ENCODE data around the gene ZPR1. TPM values are rescaled to one million over a fixed set of nuclear protein-coding genes. Genes with fewer than 3 reads are reported as not detected.
A peak's percentile ranks its signal among the peaks of the same experiment; 100 is the strongest.
"Not testable (repeated sequence)": the region's sequence is repeated elsewhere in the genome, so short reads cannot be mapped to it uniquely, and the experiment has no call there.

ZPR1 gene, protein sequence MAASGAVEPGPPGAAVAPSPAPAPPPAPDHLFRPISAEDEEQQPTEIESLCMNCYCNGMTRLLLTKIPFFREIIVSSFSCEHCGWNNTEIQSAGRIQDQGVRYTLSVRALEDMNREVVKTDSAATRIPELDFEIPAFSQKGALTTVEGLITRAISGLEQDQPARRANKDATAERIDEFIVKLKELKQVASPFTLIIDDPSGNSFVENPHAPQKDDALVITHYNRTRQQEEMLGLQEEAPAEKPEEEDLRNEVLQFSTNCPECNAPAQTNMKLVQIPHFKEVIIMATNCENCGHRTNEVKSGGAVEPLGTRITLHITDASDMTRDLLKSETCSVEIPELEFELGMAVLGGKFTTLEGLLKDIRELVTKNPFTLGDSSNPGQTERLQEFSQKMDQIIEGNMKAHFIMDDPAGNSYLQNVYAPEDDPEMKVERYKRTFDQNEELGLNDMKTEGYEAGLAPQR
- polyA plus RNA-seq (2014; cell fraction: cytosol; rRNA removed), result 25.6 and 33.1 TPM in 2 replicates
- polyA plus RNA-seq (2014; cell fraction: nucleus; rRNA removed), result 18.4 and 27.2 TPM in 2 replicates

GRCh38 chr11:116787786-116788486 is at the start of gene ZPR1:
Gene ZPR1 (minus strand): TSS chr11:116788023. CDS start chr11:116787990, 33 bp downstream.
- peak; percentile 24 for DNase-seq (ENCODE audit: low spot score)

DNA sequence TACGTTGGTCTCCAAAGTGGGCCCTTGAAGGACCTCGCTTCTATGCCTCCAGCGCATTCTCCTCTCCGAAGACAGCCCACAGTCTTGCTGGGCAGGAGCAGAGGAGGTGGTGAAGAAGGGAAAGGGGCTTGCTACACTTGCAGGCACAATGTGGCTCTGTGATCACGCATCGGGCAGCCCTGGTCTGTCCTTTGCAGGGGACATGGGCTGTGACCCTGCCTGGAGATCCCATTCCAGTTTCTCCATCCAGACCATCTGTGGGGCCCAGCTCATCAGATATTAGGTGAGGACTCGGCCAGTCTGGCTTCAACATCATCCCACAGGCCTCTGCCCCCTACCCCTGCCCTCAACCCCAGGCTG is 48.8 kb upstream of the ZPR1 start:
- DNase-seq (ENCODE audit: low spot score), result no peak

DNA sequence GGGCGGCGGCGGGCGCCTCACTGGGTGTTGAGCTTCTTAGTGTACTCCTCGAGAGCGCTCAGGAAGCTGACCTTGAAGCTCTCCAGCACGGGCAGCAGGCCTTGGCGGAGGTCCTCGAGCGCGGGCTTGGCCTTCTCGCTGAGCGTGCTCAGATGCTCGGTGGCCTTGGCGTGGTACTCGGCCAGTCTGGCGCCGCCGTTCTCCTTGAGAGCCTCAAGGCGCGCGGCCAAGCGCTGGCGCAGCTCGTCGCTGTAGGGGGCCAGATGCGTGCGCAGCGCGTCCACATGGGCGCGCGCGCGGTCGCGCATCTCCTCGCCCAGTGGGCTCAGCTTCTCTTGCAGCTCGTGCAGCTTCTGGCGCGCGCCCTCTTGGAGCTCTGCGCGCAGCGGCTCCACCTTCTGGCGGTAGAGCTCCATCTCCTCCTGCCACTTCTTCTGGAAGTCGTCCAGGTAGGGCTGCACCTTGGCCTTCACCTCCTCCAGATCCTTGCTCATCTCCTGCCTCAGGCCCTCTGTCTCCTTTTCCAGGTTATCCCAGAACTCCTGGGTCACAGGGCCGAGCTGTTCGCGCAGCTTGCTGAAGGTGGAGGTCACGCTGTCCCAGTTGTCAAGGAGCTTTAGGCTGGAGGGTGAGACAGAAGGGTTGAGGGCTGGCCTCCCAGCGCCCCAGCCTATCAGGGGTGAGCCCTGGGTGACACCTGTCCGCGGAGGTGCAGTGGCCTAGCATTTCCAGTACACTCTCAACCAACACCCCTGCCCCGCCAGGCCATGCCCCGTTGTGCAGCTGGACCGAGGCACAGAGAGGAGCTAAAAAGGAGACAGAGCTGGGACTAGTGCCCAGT is 48.2 kb upstream of the ZPR1 start:
- peak; percentile 86 for DNase-seq (ENCODE audit: low spot score)

DNA sequence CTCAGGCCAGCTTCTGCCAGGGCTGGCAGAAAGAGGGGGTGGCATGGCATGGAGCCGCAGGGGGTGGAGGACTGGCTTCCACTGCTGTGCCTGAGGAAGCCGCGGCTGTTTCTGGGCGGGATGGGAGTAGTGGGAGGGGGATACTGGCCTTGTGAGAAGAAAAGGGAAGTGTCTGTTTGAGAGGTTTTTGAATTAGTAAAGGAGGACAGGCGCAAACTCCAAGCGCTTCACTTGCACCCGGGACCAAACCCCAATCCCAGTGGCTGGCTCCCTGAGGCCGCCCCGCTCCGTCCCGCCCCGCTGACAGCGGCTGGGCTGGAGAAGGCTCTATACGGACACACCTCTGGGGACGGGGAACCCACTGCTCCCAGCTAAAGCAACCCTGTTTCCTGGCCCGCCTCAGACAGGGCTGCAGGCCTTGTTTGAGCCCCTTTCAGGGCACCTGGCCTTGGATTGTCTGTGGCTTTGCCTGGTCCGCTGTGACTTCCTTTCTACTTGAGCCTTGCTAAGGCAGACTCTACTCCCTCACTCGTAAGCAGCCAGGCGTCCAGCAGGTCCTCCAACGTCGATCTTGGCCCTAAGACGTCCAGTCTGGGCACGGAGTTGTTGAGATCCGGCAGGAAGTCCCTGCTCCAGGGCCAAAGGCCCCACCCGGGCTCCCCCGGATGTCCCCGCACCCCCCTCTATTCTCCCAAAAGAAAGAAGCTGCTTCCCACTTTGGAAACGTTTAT is 47.4 kb upstream of the ZPR1 start:
- DNase-seq (ENCODE audit: low spot score), result no peak

DNA sequence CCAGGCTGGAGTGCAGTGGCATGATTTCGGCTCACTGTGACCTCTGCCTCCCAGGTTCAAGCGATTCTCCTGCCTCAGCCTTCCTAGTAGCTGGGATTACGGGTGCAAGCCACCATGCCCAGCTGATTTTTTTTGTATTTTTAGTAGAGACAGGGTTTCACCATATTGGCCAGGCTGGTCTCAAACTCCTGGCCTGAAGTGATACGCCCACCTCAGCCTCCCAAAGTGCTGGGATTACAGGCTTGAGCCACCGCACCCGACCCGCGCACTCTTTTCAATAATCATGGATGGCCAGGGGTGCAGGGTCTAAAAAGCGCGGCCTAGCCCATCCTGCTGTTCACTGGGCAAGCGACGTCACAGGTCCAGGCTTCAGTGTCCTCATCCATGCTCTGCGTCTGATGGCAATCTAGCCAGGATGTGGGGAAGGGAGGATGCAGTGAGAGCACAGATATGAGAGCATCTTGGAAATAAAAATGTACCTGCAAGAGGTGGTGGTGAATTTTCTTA is 46.8 kb upstream of the ZPR1 start:
- DNase-seq (ENCODE audit: low spot score), result not testable (repeated sequence)

- no peak for DNase-seq (ENCODE audit: low spot score)
Measured at GRCh38 chr11:116833816-116834534, 46.2 kb upstream of the ZPR1 start.

- DNase-seq (ENCODE audit: low spot score), result no peak
Measured at GRCh38 chr11:116833491-116833815, 45.6 kb upstream of the ZPR1 start.

DNA sequence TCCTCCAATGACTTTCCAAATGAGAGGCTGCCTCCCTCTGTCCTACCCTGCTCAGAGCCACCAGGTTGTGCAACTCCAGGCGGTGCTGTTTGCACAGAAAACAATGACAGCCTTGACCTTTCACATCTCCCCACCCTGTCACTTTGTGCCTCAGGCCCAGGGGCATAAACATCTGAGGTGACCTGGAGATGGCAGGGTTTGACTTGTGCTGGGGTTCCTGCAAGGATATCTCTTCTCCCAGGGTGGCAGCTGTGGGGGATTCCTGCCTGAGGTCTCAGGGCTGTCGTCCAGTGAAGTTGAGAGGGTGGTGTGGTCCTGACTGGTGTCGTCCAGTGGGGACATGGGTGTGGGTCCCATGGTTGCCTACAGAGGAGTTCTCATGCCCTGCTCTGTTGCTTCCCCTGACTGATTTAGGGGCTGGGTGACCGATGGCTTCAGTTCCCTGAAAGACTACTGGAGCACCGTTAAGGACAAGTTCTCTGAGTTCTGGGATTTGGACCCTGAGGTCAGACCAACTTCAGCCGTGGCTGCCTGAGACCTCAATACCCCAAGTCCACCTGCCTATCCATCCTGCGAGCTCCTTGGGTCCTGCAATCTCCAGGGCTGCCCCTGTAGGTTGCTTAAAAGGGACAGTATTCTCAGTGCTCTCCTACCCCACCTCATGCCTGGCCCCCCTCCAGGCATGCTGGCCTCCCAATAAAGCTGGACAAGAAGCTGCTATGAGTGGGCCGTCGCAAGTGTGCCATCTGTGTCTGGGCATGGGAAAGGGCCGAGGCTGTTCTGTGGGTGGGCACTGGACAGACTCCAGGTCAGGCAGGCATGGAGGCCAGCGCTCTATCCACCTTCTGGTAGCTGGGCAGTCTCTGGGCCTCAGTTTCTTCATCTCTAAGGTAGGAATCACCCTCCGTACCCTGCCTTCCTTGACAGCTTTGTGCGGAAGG is 44.8 kb upstream of the ZPR1 start:
- no peak for DNase-seq (ENCODE audit: low spot score)

DNA sequence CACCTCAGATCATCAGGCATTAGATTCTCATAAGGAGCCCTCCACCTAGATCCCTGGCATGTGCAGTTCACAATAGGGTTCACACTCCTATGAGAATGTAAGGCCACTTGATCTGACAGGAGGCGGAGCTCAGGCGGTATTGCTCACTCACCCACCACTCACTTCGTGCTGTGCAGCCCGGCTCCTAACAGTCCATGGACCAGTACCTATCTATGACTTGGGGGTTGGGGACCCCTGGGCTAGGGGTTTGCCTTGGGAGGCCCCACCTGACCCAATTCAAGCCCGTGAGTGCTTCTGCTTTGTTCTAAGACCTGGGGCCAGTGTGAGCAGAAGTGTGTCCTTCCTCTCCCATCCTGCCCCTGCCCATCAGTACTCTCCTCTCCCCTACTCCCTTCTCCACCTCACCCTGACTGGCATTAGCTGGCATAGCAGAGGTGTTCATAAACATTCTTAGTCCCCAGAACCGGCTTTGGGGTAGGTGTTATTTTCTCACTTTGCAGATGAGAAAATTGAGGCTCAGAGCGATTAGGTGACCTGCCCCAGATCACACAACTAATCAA is 44.0 kb upstream of the ZPR1 start:
- no peak for DNase-seq (ENCODE audit: low spot score)

- DNase-seq (ENCODE audit: low spot score), result no peak
Measured at GRCh38 chr11:116830184-116830912, 42.5 kb upstream of the ZPR1 start.

GRCh38 chr11:116829525-116830183 is 41.8 kb upstream of the ZPR1 start, which contains the start of gene APOC3:
Gene APOC3 (plus strand): TSS chr11:116829907. CDS start chr11:116830583, 676 bp downstream.
- no peak for DNase-seq (ENCODE audit: low spot score)

DNA sequence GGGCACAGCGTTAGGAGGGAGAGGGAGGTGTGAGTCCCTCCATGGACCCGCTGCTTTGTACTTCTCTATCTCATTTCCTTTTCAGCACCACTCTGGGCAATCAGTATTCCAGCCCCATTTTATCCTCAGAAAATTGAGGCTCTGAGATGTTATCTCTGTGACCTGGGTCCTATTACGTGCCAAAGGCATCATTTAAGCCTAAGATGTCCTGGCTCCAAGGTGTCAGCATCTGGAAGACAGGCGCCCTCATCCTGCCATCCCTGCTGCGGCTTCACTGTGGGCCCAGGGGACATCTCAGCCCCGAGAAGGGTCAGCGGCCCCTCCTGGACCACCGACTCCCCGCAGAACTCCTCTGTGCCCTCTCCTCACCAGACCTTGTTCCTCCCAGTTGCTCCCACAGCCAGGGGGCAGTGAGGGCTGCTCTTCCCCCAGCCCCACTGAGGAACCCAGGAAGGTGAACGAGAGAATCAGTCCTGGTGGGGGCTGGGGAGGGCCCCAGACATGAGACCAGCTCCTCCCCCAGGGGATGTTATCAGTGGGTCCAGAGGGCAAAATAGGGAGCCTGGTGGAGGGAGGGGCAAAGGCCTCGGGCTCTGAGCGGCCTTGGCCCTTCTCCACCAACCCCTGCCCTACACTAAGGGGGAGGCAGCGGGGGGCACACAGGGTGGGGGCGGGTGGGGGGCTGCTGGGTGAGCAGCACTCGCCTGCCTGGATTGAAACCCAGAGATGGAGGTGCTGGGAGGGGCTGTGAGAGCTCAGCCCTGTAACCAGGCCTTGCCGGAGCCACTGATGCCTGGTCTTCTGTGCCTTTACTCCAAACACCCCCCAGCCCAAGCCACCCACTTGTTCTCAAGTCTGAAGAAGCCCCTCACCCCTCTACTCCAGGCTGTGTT is 41.1 kb upstream of the ZPR1 start:
- DNase-seq (ENCODE audit: low spot score), result peak; percentile 29

DNA sequence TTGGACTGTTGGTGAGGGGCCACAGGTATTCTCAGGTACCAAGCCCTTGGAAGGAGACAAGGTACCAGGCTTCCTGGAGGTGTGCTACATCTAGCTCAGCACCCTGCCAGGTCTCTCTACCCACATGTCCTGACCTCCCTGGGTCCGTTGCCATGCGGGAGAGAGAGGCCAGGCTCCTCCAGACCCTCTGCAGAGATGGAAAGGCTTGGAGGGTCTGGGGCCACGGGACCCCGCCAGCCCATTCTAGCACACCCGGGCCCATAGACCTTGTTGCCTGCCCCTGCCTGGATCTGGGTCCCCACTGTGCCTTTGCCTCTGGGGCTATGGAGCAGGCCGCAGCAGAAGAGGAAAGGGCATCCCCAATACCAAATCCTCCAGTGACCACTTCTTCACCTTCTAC is 39.6 kb upstream of the ZPR1 start:
- no peak for DNase-seq (ENCODE audit: low spot score)

- DNase-seq (ENCODE audit: low spot score), result no peak
Measured at GRCh38 chr11:116826751-116827431, 39.1 kb upstream of the ZPR1 start.

- DNase-seq (ENCODE audit: low spot score), result no peak
Measured at GRCh38 chr11:116825854-116826750, 38.3 kb upstream of the ZPR1 start.

Measured in SK-N-DZ (cell line).